HUES64 (cell line): ENCODE results near the gene AFAP1L2.

ENCODE experiments used
- H3K27ac ChIP-seq: 2 replicates; pipeline ENCODE4 v1.7.0; 2013; ENCODE audit warnings: low read depth, low read length, inconsistent platforms
- H3K27me3 ChIP-seq: 2 replicates; pipeline ENCODE4 v1.6.1; 2013; ENCODE audit warnings: mild to moderate bottlenecking, low read length; ENCODE audit not compliant: insufficient read depth
- H3K36me3 ChIP-seq: 2 replicates; pipeline ENCODE4 v1.6.1; 2013; ENCODE audit warnings: mild to moderate bottlenecking, low read length; ENCODE audit not compliant: insufficient read depth
- H3K4me1 ChIP-seq: 2 replicates; pipeline ENCODE4 v1.6.1; 2013; ENCODE audit warnings: mild to moderate bottlenecking, low read length, moderate library complexity; ENCODE audit not compliant: insufficient read depth
- H3K4me3 ChIP-seq: 2 replicates; pipeline ENCODE4 v1.5.1; 2013; ENCODE audit warnings: mild to moderate bottlenecking, low read length, moderate library complexity
- H3K9ac ChIP-seq: 2 replicates; pipeline ENCODE4 v1.6.1; 2013; ENCODE audit warnings: mild to moderate bottlenecking, low read depth, low read length
- H3K9me3 ChIP-seq: 2 replicates; pipeline ENCODE4 v1.6.1; 2013; ENCODE audit warnings: low read depth, low read length; ENCODE audit not compliant: insufficient read depth
- WGBS: fragments of 150-250, 120-280 bp; methylation state at CpG from one replicate; pipeline ENCODE4 v1.1.7; 2013; ENCODE audit warnings: missing lambda C conversion rate; 5-methylcytosine and 5-hydroxymethylcytosine counted together

The AFAP1L2 gene

DNA sequence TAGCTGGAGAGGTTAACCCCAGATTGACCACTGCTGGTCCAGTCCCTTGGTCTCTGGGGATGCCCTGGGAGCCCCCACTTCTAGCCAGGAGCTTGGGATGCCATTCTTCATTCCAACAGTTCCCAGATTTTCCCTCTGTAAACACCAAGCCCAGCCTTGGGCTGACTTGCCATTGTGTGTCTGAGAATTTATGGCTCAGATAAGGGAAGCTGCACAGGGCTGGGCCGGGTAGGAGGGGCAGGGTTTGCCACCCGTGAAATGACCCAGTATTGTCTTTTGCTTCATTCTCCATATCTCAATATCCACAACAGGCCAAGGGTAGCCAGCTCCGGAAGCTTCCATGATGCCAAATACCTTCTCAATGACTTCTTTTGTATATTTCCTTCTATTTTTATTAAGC is 32.1 kb downstream of the AFAP1L2 start:
- Histone ChIP-seq H3K4me1 (no peaks in the 10 kb centered on the region), H3K27ac (no peak overlapping the region), H3K36me3 (no peaks in the 10 kb centered on the region), H3K4me3 (no peak overlapping the region), H3K9ac (no peak overlapping the region), H3K9me3 (no peaks in the 10 kb centered on the region), H3K27me3 (no peaks in the 10 kb centered on the region)
- 91% methylated on average over 3 of the region's 3 CpGs for WGBS

DNA sequence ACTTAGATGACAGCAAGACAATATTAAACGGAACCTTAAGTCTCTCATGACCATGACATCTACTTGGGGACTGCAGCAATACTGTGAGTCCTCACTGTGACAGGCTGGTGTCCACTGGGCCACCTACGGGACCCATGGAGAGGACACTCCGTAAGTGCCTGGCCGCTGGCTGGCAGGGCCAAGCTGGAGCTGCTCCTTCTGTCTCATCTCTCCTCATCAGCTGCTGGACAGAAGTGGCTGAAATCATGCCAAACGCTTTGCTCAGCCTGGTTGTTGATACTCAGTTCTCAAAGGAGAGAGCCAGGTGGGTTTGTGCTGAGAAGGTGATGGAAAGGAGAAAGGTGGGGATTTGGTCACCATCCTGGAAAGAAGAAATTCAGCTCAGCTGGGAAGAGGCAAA is 33.3 kb downstream of the AFAP1L2 start:
- Histone ChIP-seq H3K27ac (no peak overlapping the region), H3K4me1 (no peaks in the 10 kb centered on the region), H3K9me3 (no peaks in the 10 kb centered on the region), H3K4me3 (no peak overlapping the region), H3K27me3 (no peaks in the 10 kb centered on the region), H3K9ac (no peak overlapping the region), H3K36me3 (no peaks in the 10 kb centered on the region)
- WGBS: 91% methylated on average over 5 of the region's 5 CpGs

DNA sequence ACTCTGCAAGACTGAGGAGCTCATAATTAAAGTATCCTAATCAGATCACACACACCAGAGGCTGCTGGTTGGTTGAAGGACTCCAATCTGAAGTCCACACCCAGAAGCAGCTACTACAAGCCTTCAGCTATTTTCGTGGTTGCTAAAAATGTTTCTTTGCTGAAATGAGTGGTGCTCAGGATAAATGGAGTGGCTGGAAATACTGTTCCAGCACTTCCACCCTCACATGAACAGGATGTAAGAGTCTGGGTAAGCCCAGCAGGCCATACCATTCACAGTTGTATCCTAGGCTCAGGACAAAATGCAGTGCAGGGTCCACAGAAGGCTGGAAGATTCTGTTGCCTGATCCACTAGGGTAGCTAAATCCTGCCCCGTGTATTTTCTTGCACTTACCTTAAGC is 34.1 kb downstream of the AFAP1L2 start:
- WGBS: 70% methylated on average over 2 of the region's 2 CpGs

DNA sequence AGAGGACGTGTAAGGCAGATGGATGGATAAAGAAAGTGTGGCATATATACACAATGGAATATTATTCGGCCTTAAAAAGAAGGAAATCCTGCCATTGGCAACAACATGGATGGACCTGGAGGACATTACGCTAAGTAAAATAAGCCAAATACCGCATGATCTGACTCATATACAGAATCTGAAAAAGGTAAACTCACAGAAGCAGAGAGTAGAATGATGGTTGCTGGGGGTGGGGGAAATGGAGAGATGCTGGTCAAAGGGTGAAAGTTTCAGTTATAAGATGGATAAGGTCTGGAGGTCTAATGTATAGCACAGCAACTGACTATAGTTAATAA is 36.3 kb downstream of the AFAP1L2 start:
- Histone ChIP-seq H3K9me3 (no peaks in the 10 kb centered on the region), H3K27me3 (no peaks in the 10 kb centered on the region), H3K4me3 (no peak overlapping the region), H3K4me1 (no peaks in the 10 kb centered on the region), H3K36me3 (no peaks in the 10 kb centered on the region), H3K9ac (no peak overlapping the region), H3K27ac (no peak overlapping the region)
- WGBS: 86% methylated on average over 4 of the region's 4 CpGs

More for the DNA sequence above, 34.1 kb downstream of the AFAP1L2 start:
- H3K27me3 ChIP-seq: no peaks in the 10 kb centered on the region
- no peak overlapping the region for H3K27ac ChIP-seq
- no peak overlapping the region for H3K9ac ChIP-seq
- no peaks in the 10 kb centered on the region for H3K9me3 ChIP-seq
- no peaks in the 10 kb centered on the region for H3K4me1 ChIP-seq
- H3K36me3 ChIP-seq: no peaks in the 10 kb centered on the region
- H3K4me3 ChIP-seq: no peak overlapping the region

DNA sequence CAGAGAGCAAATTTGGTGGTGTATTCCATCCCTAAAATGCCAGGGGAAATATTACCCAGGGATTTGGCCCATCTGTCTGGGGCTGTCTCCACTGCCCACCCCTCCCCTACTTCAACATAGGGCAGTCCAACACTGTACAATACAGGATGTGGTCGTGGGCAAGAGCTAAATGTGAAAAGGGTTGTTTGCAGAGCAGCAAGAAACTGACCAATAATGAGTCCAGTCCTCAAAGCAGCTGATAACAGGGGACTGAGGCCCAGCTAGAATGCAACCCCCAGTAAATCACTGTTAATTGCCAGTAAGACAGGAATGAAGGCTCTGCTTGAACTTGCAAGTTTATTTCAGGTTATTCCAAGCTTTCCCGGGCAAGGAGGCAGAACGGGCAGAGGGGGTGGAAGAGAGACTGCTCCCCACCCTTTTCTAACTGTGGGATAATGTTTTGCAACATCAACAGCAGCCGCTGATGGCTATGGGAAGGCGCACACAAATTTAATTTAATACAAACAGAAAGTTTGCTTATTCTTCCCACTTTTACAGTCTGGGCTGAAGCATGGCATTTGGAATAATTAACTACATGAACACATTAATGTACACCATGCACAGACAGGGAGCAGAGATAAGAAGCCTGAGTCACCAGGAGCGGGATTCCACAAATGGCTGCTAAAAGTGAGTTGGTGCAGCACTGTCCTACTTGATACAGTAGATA is 36.8 kb downstream of the AFAP1L2 start:
- 83% methylated on average over 6 of the region's 6 CpGs for WGBS
- H3K4me3 ChIP-seq: no peak overlapping the region
- H3K9ac ChIP-seq: no peak overlapping the region

DNA sequence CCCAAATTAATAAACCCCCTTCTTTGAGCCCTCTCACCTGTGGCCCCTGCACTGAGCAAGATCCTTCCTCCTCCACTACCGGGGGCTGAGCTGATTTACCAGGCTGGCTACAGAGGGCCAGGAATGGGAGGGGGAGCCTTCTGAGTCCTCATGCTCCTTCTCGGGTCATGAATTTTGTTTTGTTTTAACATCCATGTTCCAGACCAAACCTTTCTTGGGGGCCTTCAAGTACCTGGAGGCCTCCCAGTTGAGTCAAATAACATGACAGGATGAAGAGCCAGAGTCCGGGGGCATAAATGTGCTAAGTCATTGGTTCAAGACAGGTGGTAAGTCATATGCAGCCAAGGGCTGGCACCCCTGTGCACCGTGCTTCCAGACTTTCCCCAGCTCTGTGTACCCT is 39.6 kb downstream of the AFAP1L2 start:
- H3K36me3 ChIP-seq: no peaks in the 10 kb centered on the region
- peaks cover 6% of the 10 kb centered on the region for H3K4me1 ChIP-seq
- no peak overlapping the region for H3K27ac ChIP-seq
- H3K9me3 ChIP-seq: no peaks in the 10 kb centered on the region
- no peaks in the 10 kb centered on the region for H3K27me3 ChIP-seq
- no peak overlapping the region for H3K9ac ChIP-seq
- no peak overlapping the region for H3K4me3 ChIP-seq
- WGBS: 96% methylated on average over 4 of the region's 4 CpGs

More for the DNA sequence above, 36.8 kb downstream of the AFAP1L2 start:
- Histone ChIP-seq H3K4me1 (no peaks in the 10 kb centered on the region), H3K27ac (no peak overlapping the region), H3K36me3 (no peaks in the 10 kb centered on the region), H3K9me3 (no peaks in the 10 kb centered on the region), H3K27me3 (no peaks in the 10 kb centered on the region)

DNA sequence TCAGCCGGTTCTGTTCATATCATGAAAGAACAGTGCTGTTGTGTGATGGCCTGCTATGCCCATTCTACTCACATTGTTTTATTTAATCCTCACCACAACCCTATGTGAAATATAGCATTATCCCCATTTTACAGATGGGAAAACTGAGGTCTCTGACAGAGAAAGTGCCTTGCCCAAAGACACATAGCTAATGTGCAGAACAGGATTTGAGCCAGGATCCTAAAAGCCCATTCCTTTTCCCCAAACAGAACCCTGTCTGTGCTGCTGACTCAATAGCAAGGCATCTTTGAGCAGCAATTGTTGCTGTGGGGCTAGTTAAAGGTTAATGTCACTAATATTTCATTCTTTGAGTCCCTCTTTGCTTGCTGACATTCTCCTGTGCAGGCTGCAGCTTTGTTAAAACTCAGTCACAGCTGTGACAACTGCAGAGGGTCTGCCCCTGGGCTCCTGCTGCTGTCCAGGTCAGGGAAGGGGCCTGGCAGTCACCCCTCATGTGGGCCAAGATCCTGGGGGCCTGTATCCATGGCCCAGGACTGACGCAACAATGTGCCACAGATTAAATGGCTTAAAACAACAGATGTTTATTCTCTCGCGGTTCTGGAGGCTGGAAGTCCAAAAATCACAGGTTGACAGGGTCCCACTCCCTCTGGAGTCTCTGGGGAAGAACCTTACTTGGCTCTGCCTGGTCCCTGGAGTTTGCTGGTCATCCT is 40.4 kb downstream of the AFAP1L2 start:
- Histone ChIP-seq H3K9me3 (no peaks in the 10 kb centered on the region), H3K4me3 (no peak overlapping the region), H3K4me1 (peaks cover 14% of the 10 kb centered on the region), H3K9ac (no peak overlapping the region), H3K27ac (no peak overlapping the region), H3K36me3 (no peaks in the 10 kb centered on the region), H3K27me3 (no peaks in the 10 kb centered on the region)
- WGBS: 96% methylated on average over 4 of the region's 4 CpGs

DNA sequence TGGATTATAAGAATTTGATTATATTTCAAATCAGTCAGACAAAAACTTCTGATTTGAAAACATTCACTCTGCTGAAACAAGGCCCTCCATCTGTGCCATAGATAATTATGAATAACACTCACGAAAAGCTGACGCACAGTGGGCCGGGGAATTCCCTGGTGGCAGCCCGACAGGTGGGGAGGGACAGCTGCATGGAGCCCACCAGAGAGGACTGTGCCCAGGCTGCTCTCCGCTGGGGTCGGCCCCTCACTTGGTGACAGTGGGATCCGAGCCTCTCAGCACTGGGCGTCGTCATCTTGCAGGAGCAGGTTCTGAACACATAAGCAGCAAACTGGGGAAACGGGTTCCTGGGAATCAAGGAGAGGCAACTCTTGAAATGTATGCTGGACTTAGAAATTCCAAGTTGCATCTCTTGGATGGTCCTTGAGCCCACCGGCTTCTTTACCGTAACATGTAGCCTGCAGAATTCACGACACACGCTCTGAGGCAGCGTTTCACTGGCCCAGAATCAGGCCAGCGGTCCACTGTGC is 41.4 kb downstream of the AFAP1L2 start:
- H3K27me3 ChIP-seq: no peaks in the 10 kb centered on the region
- H3K4me3 ChIP-seq: no peak overlapping the region
- H3K9me3 ChIP-seq: no peaks in the 10 kb centered on the region
- H3K9ac ChIP-seq: no peak overlapping the region
- H3K27ac ChIP-seq: no peak overlapping the region
- no peaks in the 10 kb centered on the region for H3K36me3 ChIP-seq
- peaks cover 15% of the 10 kb centered on the region for H3K4me1 ChIP-seq
- 89% methylated on average over 16 of the region's 16 CpGs for WGBS

DNA sequence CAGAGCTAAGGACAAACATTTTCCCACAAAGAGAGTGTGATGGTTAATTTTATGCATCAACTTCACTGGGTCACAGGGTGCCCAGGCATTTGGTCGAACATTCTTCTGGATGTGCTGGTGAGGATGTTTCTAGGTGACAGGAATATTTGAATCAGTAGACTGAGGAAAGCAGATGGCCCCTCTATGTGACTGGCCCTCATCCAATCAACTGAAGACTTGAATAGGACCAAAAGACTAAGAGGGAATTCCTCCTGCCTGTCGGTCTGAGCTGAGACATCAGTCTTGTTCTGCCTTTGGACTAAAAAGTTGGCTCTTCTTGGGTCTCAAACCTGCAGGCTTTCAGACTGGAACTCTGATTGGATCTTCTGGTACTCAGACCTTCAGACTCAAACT is 44.4 kb downstream of the AFAP1L2 start:
- Histone ChIP-seq H3K27me3 (no peaks in the 10 kb centered on the region), H3K4me3 (no peak overlapping the region), H3K9me3 (no peaks in the 10 kb centered on the region), H3K4me1 (peaks cover 31% of the 10 kb centered on the region), H3K9ac (no peak overlapping the region), H3K27ac (no peak overlapping the region), H3K36me3 (no peaks in the 10 kb centered on the region)
- 95% methylated on average over 2 of the region's 2 CpGs for WGBS

DNA sequence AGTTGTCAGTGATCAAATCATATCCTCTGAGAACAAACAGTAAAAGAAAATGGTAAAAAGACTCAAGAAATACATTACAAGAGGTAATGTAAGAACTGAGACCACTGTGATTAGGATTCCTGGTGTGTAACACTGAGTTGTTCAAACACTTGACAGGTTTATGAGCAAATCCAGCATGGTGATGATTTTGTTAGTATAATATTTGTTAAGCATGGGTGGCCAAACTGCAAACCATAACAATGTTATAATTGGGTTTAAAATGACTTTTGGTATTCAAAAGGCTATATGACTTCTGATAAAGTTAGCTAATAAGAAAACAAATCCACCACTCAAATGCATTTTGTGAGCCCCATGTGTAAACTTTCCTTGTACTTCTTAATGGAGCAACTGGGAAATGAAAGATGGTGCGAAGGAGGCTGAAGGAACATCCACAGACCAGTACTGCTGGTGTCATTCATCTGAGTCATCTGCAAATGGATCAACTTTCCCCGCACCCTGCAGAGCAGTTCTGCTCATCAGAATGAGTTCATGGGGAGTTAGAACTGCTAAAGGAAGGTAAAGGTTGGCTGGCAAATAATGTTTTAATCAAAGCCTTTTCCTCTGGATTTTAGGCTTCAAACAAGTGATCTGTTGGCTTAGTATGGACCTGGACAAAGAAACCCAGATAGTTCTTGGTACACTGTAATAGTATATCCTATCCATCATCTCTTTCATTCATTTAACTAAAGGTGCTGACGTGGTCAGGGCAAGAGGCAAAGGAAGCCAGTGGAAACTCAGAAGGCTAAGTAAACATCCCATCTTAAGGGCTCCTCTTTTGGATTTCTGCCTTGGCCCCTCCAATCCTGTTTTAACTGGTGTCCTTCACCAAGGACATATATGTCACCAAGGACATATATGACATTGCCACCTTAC is 45.0 kb downstream of the AFAP1L2 start:
- 65% methylated on average over 3 of the region's 3 CpGs for WGBS
- peaks cover 31% of the 10 kb centered on the region for H3K4me1 ChIP-seq

DNA sequence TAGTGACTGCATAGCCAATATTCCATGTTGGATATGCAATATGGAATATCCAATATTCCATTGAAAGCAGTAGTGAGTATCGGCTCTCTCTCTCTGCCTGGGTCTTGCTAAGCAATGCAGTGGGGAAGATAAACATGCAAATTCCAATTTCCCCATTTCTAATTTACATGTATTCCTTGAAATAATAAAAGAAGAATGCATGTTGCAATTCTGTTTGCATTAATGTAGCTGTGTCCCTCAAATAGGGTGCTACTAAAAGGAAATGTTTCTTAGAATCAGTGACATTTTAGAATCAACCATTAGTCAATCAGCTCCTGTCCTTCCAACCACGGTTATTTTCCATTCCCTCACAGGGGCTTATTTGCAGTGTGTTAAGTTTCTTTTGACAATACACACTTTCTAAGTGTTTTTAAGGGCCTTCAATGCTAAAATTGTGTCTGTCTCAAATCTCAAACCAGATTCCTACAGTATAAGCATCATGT is 46.7 kb downstream of the AFAP1L2 start:
- H3K4me1 ChIP-seq: peaks cover 31% of the 10 kb centered on the region
- H3K9me3 ChIP-seq: no peaks in the 10 kb centered on the region
- H3K9ac ChIP-seq: no peak overlapping the region
- no peak overlapping the region for H3K4me3 ChIP-seq
- no peaks in the 10 kb centered on the region for H3K27me3 ChIP-seq
- 100% methylated on average over 1 of the region's 2 CpGs for WGBS
- no peaks in the 10 kb centered on the region for H3K36me3 ChIP-seq
- no peak overlapping the region for H3K27ac ChIP-seq

More for the DNA sequence above, 45.0 kb downstream of the AFAP1L2 start:
- H3K9me3 ChIP-seq: no peaks in the 10 kb centered on the region
- no peaks in the 10 kb centered on the region for H3K27me3 ChIP-seq
- no peak overlapping the region for H3K9ac ChIP-seq
- H3K4me3 ChIP-seq: no peak overlapping the region
- H3K27ac ChIP-seq: no peak overlapping the region
- H3K36me3 ChIP-seq: no peaks in the 10 kb centered on the region
